HepG2 (cell line): Measurements from ENCODE around the gene TBC1D16. TPM values are rescaled to one million over a fixed set of nuclear protein-coding genes. Genes with fewer than 3 reads are reported as not detected.

Source experiments
- ELF4 ChIP-seq: sonication (generic); formaldehyde crosslinking; IDR thresholded peaks from 2 replicates; pipeline ENCODE4 v1.5.0; 2020; ENCODE audit warnings: missing genetic modification reagents, mild to moderate bottlenecking, moderate library complexity, borderline replicate concordance
- FOXK1 ChIP-seq: sonication (generic); formaldehyde crosslinking; IDR thresholded peaks from 2 replicates; pipeline ENCODE4 v1.4.0; 2020; ENCODE audit warnings: low read depth, missing genetic modification reagents, borderline replicate concordance
- HOXA5 ChIP-seq: sonication (generic); formaldehyde crosslinking; IDR thresholded peaks from 2 replicates; pipeline ENCODE4 v1.4.0; 2020; ENCODE audit warnings: missing genetic modification reagents
- KDM2A ChIP-seq: sonication (generic); formaldehyde crosslinking; IDR thresholded peaks from 2 replicates; pipeline ENCODE4 v1.4.0; 2020; ENCODE audit warnings: low read depth, missing genetic modification reagents, borderline replicate concordance
- RBAK ChIP-seq: sonication (generic); formaldehyde crosslinking; IDR thresholded peaks from 2 replicates; pipeline ENCODE4 v1.5.1; 2020; ENCODE audit warnings: mild to moderate bottlenecking, missing genetic modification reagents
- RCOR2 ChIP-seq: IDR thresholded peaks from 2 replicates; pipeline ENCODE4 v1.6.1; 2016; ENCODE audit warnings: missing biosample characterization, missing genetic modification reagents
- SALL1 ChIP-seq: sonication (generic); formaldehyde crosslinking; IDR thresholded peaks from 2 replicates; pipeline ENCODE4 v1.8.0; 2022; ENCODE audit warnings: mild to moderate bottlenecking, missing genetic modification reagents
- TBX2 ChIP-seq: sonication (generic); formaldehyde crosslinking; IDR thresholded peaks from 2 replicates; pipeline ENCODE4 v1.5.0; 2020; ENCODE audit warnings: missing genetic modification reagents, mild to moderate bottlenecking, borderline replicate concordance
- ZBTB25 ChIP-seq: IDR thresholded peaks from 2 replicates; pipeline ENCODE4 v1.6.1; 2018; ENCODE audit warnings: missing genetic modification reagents
- ZNF407 ChIP-seq: sonication (generic); formaldehyde crosslinking; IDR thresholded peaks from one replicate; pipeline ENCODE4 v1.5.1; 2020; ENCODE audit warnings: mild to moderate bottlenecking, missing genetic modification reagents; ENCODE audit errors: not compliant biosample characterization
- ZNF451 ChIP-seq: sonication (generic); formaldehyde crosslinking; IDR thresholded peaks from 2 replicates; pipeline ENCODE4 v1.5.0; 2020; ENCODE audit warnings: mild to moderate bottlenecking, missing genetic modification reagents
- polyA plus RNA-seq, 8 experiments: library from polyadenylated mRNA; depleted of rRNA in 3 of 8; stranded (reverse) in 7 of 8; unstranded in 1 of 8; fragments of >200 nt; fragmentation: Illumina TruSeq in 4 of 8; extraction: Trizol in 4 of 8; gene quantifications; 2 replicates each; pipeline versions ENCODE4 v1.2.1 to v1.2.3, GENCODE V29; 2011 to 2016; ENCODE audit warnings: low read depth in 4 of 8, missing spikeins in 1 of 8, mixed read lengths in 1 of 8; ENCODE audit not compliant: insufficient read depth in 1 of 8
- total RNA-seq, 5 experiments: library from RNA; depleted of rRNA; stranded (reverse); fragments of >200 nt; fragmentation: Illumina TruSeq; extraction: Trizol; gene quantifications; 2 replicates each; pipeline ENCODE4 v1.2.3, GENCODE V29; 2016; ENCODE audit warnings: low read depth in 1 of 5
- TF ChIP-seq, protein P1 (sequence below): sonication (generic); formaldehyde crosslinking; IDR thresholded peaks from 2 replicates; pipeline ENCODE4 v1.4.0; 2020; ENCODE audit warnings: missing genetic modification reagents
- TF ChIP-seq, protein P2 (sequence below): sonication (generic); formaldehyde crosslinking; IDR thresholded peaks from 2 replicates; pipeline ENCODE4 v1.5.0; 2020; ENCODE audit warnings: mild to moderate bottlenecking, missing genetic modification reagents, borderline replicate concordance

Gene TBC1D16
- total and polyA plus RNA-seq, 2 of the 13 experiments (the other 11 are each of a cell fraction or from before 2014, with no cell fraction given), result 14.9 to 24.9 TPM

DNA sequence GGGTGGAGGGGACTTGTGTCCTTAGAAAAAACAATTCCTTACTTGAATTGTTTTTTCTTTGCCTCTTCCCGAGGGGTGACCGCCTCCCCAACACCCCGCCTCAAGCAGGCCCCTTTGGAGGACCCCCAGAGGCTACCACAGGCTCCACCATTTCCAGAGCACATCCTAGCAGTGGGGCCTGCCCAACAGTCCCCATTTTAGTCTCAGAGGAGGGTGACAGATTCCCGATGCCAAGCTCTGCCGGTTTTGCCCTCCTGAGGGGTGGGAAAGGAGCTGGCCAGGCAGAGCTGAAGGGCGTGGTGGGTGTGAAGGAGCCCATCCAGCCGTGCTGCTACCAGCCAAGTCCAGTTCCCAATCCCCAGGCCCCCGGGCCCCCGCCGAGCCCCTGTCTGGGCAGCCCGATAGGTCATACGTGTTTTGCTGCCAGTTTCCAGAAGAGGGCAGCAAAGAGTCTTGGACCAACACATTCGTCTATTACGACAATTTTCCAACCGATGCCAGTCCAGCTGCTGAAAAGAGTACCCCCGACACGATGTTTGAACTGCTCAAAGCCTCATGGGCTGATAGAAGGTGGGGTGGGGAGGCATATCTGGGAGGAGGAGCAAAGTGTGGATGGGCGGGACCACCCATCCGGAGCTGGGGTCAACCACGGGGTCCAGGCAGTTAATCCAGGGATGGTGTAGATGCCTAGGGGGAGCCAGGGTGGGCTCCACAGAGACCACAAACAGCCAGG lies 46.9 kb upstream of the TBC1D16 start (continued):
- TF ChIP-seq, protein P1, sequence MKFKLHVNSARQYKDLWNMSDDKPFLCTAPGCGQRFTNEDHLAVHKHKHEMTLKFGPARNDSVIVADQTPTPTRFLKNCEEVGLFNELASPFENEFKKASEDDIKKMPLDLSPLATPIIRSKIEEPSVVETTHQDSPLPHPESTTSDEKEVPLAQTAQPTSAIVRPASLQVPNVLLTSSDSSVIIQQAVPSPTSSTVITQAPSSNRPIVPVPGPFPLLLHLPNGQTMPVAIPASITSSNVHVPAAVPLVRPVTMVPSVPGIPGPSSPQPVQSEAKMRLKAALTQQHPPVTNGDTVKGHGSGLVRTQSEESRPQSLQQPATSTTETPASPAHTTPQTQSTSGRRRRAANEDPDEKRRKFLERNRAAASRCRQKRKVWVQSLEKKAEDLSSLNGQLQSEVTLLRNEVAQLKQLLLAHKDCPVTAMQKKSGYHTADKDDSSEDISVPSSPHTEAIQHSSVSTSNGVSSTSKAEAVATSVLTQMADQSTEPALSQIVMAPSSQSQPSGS (CRISPR knock-in tag), result peak; percentile 58; the same call in 1 of the 2 replicates
- TF ChIP-seq TBX2 (CRISPR knock-in tag) (0 out of 2 replicates have a peak, but pooled peaks have one; percentile 19), ZNF451 (no peak), RCOR2 (no peak), RBAK (CRISPR knock-in tag) (no peak), ELF4 (CRISPR knock-in tag) (no peak), SALL1 (CRISPR knock-in tag) (peak; percentile 30; the same call in 1 of the 2 replicates), ZBTB25 (CRISPR knock-in tag) (0 out of 2 replicates have a peak, but pooled peaks have one; percentile 36), ZNF407 (CRISPR knock-in tag) (peak; percentile 15), HOXA5 (CRISPR knock-in tag) (0 out of 2 replicates have a peak, but pooled peaks have one; percentile 30), KDM2A (peak; percentile 76), FOXK1 (0 out of 2 replicates have a peak, but pooled peaks have one; percentile 24)
- TF ChIP-seq, protein P2, sequence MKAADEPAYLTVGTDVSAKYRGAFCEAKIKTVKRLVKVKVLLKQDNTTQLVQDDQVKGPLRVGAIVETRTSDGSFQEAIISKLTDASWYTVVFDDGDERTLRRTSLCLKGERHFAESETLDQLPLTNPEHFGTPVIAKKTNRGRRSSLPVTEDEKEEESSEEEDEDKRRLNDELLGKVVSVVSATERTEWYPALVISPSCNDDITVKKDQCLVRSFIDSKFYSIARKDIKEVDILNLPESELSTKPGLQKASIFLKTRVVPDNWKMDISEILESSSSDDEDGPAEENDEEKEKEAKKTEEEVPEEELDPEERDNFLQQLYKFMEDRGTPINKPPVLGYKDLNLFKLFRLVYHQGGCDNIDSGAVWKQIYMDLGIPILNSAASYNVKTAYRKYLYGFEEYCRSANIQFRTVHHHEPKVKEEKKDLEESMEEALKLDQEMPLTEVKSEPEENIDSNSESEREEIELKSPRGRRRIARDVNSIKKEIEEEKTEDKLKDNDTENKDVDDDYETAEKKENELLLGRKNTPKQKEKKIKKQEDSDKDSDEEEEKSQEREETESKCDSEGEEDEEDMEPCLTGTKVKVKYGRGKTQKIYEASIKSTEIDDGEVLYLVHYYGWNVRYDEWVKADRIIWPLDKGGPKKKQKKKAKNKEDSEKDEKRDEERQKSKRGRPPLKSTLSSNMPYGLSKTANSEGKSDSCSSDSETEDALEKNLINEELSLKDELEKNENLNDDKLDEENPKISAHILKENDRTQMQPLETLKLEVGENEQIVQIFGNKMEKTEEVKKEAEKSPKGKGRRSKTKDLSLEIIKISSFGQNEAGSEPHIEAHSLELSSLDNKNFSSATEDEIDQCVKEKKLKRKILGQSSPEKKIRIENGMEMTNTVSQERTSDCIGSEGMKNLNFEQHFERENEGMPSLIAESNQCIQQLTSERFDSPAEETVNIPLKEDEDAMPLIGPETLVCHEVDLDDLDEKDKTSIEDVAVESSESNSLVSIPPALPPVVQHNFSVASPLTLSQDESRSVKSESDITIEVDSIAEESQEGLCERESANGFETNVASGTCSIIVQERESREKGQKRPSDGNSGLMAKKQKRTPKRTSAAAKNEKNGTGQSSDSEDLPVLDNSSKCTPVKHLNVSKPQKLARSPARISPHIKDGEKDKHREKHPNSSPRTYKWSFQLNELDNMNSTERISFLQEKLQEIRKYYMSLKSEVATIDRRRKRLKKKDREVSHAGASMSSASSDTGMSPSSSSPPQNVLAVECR (CRISPR knock-in tag), result peak; percentile 13; the same call in 1 of the 2 replicates
